ENCODE data around the gene FOSB.

The FOSB gene

DNA sequence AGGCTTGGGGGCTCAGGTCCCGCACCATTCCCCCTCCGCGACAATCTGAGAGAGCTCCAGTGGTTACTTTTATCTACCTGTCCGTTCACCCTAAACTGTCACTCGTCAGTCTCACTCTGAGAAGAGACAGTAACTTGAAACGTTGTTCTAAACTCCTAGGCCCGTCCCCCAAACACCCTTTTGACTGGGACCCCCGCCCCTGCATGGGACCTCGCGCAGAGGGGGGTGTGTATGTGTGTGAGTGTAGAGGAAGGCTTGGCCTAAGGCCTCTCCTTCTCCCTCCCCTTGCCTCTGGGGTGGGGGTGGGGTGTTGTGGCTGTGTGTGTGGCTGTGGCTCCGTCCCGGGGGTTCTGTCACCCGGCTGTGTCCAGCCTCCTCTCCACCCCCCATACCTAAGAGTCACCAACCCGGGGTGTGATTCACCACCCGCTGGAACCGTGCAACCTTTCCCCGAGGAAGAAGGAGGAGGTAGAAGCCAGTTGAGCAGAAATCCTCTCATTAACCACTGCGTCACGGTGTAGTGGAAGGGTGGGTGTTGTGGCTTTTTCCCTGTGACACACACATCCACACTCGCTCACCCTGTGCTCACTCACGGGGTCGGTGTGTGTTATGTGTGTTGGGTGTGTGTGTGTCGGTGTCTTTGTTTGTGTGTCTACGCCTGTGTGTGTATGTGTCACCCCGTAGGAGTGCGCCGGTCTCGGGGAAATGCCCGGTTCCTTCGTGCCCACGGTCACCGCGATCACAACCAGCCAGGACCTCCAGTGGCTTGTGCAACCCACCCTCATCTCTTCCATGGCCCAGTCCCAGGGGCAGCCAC is 2.4 kb downstream of the FOSB start:
- Mint-ChIP-seq H3K4me3 (peak overlapping the region; percentile 87), H3K9me3 (no peaks in the 10 kb centered on the region), H3K27me3 (peaks cover 4% of the 10 kb centered on the region), H3K36me3 (peaks cover 6% of the 10 kb centered on the region), H3K27ac (peak overlapping the region; percentile 92), H3K4me1 (peaks cover 67% of the 10 kb centered on the region)
- ATAC-seq = peak; percentile 5

DNA sequence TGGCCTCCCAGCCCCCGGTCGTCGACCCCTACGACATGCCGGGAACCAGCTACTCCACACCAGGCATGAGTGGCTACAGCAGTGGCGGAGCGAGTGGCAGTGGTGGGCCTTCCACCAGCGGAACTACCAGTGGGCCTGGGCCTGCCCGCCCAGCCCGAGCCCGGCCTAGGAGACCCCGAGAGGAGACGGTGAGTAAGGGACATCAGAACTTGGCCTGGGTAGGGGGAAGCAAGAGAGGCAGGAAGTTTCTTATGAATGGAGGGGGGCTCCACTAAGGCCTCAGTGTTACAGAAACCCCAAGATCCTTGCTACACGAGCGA is 2.9 kb downstream of the FOSB start:
- Mint-ChIP-seq H3K36me3 (peaks cover 6% of the 10 kb centered on the region), H3K9me3 (no peaks in the 10 kb centered on the region), H3K4me1 (peaks cover 69% of the 10 kb centered on the region), H3K27ac (peak overlapping the region; percentile 92), H3K4me3 (peak overlapping the region; percentile 87), H3K27me3 (no peaks in the 10 kb centered on the region)
- no peak for ATAC-seq

DNA sequence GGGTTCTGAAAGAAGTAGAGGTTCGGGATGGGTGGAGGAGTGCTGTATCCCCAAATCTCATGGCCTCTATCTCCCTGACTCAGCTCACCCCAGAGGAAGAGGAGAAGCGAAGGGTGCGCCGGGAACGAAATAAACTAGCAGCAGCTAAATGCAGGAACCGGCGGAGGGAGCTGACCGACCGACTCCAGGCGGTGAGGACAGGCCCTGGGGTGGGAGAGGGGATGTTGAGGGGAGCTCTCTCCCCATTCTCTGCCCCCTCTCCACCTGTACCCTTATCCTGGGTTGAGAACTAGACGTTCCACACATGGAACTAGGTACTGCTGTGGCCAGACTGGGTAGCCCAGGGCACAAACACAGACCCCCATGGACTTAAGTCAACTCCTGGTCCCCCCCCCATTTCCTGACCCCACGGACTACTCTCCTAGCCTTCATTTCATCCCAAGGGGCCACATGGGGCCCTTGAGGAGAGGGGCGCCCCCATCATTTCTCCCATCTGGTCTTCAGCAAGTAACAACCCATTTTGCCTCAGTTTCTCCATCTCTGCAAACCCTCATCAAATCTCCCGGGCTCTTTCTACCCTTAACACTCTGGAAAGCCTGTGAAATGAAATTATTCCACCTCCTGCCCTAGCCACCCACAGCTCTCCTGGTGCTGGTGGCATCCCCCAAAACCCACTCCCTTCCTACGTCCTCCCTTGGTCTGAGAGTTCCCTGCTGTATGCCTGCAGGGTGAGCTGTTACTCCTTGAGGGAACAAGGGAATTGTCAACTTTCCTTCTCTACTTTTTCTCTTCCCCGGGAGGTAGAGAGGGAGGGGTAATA is 3.5 kb downstream of the FOSB start:
- Mint-ChIP-seq H3K36me3 (peaks cover 6% of the 10 kb centered on the region), H3K9me3 (no peaks in the 10 kb centered on the region), H3K27me3 (no peaks in the 10 kb centered on the region), H3K4me3 (peak overlapping the region; percentile 13), H3K27ac (peak overlapping the region; percentile 92), H3K4me1 (peaks cover 71% of the 10 kb centered on the region)
- ATAC-seq = no peak

- Mint-ChIP-seq H3K9me3 (no peaks in the 10 kb centered on the region), H3K4me1 (peaks cover 74% of the 10 kb centered on the region), H3K36me3 (peaks cover 6% of the 10 kb centered on the region), H3K27me3 (no peaks in the 10 kb centered on the region), H3K27ac (peak overlapping the region; percentile 10), H3K4me3 (no peak overlapping the region)
- ATAC-seq = no peak
Measured at GRCh38 chr19:45471931-45472562, 4.3 kb downstream of the FOSB start.

- Mint-ChIP-seq H3K9me3 (no peaks in the 10 kb centered on the region), H3K27me3 (no peaks in the 10 kb centered on the region), H3K4me3 (no peak overlapping the region), H3K36me3 (peaks cover 6% of the 10 kb centered on the region), H3K4me1 (peaks cover 73% of the 10 kb centered on the region), H3K27ac (no peak overlapping the region)
- ATAC-seq = no peak
Measured at GRCh38 chr19:45472563-45473366, 5.0 kb downstream of the FOSB start.

- Mint-ChIP-seq H3K36me3 (peaks cover 6% of the 10 kb centered on the region), H3K4me3 (no peak overlapping the region), H3K27me3 (no peaks in the 10 kb centered on the region), H3K9me3 (no peaks in the 10 kb centered on the region), H3K27ac (no peak overlapping the region), H3K4me1 (peaks cover 73% of the 10 kb centered on the region)
- no peak for ATAC-seq
Measured at GRCh38 chr19:45473367-45473681, 5.5 kb downstream of the FOSB start.

DNA sequence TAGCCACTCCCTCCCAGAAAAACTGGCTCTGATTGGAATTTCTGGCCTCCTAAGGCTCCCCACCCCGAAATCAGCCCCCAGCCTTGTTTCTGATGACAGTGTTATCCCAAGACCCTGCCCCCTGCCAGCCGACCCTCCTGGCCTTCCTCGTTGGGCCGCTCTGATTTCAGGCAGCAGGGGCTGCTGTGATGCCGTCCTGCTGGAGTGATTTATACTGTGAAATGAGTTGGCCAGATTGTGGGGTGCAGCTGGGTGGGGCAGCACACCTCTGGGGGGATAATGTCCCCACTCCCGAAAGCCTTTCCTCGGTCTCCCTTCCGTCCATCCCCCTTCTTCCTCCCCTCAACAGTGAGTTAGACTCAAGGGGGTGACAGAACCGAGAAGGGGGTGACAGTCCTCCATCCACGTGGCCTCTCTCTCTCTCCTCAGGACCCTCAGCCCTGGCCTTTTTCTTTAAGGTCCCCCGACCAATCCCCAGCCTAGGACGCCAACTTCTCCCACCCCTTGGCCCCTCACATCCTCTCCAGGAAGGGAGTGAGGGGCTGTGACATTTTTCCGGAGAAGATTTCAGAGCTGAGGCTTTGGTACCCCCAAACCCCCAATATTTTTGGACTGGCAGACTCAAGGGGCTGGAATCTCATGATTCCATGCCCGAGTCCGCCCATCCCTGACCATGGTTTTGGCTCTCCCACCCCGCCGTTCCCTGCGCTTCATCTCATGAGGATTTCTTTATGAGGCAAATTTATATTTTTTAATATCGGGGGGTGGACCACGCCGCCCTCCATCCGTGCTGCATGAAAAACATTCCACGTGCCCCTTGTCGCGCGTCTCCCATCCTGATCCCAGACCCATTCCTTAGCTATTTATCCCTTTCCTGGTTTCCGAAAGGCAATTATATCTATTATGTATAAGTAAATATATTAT is 6.1 kb downstream of the FOSB start:
- no peak for ATAC-seq
- H3K27ac Mint-ChIP-seq = peak overlapping the region; percentile 17
- peaks cover 74% of the 10 kb centered on the region for H3K4me1 Mint-ChIP-seq
- peaks cover 6% of the 10 kb centered on the region for H3K36me3 Mint-ChIP-seq
- no peak overlapping the region for H3K4me3 Mint-ChIP-seq
- no peaks in the 10 kb centered on the region for H3K9me3 Mint-ChIP-seq
- H3K27me3 Mint-ChIP-seq = no peaks in the 10 kb centered on the region

DNA sequence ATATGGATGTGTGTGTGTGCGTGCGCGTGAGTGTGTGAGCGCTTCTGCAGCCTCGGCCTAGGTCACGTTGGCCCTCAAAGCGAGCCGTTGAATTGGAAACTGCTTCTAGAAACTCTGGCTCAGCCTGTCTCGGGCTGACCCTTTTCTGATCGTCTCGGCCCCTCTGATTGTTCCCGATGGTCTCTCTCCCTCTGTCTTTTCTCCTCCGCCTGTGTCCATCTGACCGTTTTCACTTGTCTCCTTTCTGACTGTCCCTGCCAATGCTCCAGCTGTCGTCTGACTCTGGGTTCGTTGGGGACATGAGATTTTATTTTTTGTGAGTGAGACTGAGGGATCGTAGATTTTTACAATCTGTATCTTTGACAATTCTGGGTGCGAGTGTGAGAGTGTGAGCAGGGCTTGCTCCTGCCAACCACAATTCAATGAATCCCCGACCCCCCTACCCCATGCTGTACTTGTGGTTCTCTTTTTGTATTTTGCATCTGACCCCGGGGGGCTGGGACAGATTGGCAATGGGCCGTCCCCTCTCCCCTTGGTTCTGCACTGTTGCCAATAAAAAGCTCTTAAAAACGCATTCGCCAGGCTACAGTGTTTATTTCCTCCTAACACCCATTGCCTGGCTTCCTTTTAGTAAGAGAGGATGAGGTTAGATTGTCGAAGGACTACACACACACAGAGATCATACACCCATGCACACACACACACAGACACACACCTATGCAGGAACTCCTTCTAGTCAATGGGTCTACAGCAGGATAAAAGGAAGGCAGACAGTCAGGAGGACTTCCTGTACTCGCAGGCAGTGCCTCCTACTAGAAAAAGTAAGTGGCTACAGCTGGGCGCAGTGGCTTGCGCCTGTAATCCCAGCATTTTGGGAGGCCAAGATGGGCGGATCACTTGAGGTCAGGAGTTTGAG is 7.1 kb downstream of the FOSB start:
- H3K27ac Mint-ChIP-seq = peak overlapping the region; percentile 17
- peaks cover 69% of the 10 kb centered on the region for H3K4me1 Mint-ChIP-seq
- no peaks in the 10 kb centered on the region for H3K27me3 Mint-ChIP-seq
- H3K36me3 Mint-ChIP-seq = peaks cover 6% of the 10 kb centered on the region
- no peaks in the 10 kb centered on the region for H3K9me3 Mint-ChIP-seq
- H3K4me3 Mint-ChIP-seq = no peak overlapping the region
- no peak for ATAC-seq

- no peaks in the 10 kb centered on the region for H3K9me3 Mint-ChIP-seq
- peaks cover 6% of the 10 kb centered on the region for H3K36me3 Mint-ChIP-seq
- H3K27me3 Mint-ChIP-seq = no peaks in the 10 kb centered on the region
- ATAC-seq = no peak
- H3K4me1 Mint-ChIP-seq = peaks cover 60% of the 10 kb centered on the region
- H3K27ac Mint-ChIP-seq = no peak overlapping the region
- no peak overlapping the region for H3K4me3 Mint-ChIP-seq
Measured at GRCh38 chr19:45475537-45476291, 7.9 kb downstream of the FOSB start.

DNA sequence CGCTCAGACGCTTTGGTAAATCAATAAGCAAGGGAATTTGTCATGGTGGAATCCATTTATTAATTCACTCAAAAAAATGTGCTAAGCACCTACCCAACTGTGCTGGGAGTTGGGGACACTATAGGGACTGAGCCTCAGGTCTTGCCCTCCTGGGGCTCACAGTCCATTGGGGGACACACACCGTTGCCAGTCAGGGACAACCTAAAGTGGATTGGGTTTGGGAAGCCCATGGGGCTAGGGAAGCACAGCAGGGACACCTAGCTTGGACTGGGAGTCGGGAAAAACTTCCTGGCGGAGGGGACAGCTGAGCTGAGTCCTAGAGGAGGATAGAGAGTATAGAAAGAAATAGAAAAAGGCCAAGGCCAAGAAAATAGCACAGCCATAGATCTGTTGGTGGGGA is 8.5 kb downstream of the FOSB start:
- H3K4me3 Mint-ChIP-seq = no peak overlapping the region
- H3K36me3 Mint-ChIP-seq = peaks cover 6% of the 10 kb centered on the region
- no peak for ATAC-seq
- H3K27me3 Mint-ChIP-seq = no peaks in the 10 kb centered on the region
- H3K4me1 Mint-ChIP-seq = peaks cover 54% of the 10 kb centered on the region
- no peaks in the 10 kb centered on the region for H3K9me3 Mint-ChIP-seq
- no peak overlapping the region for H3K27ac Mint-ChIP-seq

GRCh38 chr19:45477186-45477585 is 9.4 kb downstream of the FOSB start:
- peak overlapping the region; percentile 99 for H3K27ac Mint-ChIP-seq
- no peak overlapping the region for H3K4me3 Mint-ChIP-seq
- no peaks in the 10 kb centered on the region for H3K27me3 Mint-ChIP-seq
- H3K9me3 Mint-ChIP-seq = no peaks in the 10 kb centered on the region
- ATAC-seq = no peak
- peaks cover 45% of the 10 kb centered on the region for H3K4me1 Mint-ChIP-seq
- peaks cover 6% of the 10 kb centered on the region for H3K36me3 Mint-ChIP-seq

DNA sequence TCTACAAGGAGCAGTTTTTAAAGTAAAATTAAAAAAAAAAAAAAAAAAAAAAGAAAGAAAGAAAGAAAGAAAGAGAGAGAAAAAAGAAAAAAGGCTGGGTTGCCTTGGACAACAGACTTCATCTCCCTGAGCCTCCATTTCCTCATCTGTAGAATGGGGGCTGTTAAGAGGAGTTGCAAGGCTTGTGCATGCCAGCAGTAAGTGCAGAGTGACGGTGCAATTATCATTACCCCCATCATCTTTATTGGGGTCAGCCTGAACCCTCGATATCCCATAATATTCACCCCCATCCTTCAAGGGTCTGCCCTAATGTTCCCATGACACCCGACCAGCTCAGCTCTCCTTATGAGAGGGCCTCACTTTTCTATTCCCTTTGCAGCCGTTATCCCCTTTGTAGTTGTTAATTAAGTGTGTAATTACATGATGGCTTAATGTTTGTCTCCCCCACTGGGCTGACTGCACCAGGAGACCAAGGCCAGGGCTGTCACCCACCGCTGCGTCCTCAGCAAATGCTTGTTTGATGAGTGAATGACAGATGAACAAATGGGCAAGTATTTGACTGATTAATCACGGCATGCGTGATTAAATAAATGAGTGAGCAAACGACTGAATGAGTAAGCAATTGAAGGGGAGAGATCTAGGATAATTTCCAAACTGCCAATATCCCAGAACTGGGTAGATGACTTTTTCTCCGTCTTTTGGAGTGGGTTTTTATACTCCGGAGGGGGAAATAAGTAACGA is 10.1 kb downstream of the FOSB start:
- peaks cover 38% of the 10 kb centered on the region for H3K4me1 Mint-ChIP-seq
- peak overlapping the region; percentile 99 for H3K27ac Mint-ChIP-seq
- H3K9me3 Mint-ChIP-seq = no peaks in the 10 kb centered on the region
- no peaks in the 10 kb centered on the region for H3K27me3 Mint-ChIP-seq
- peak overlapping the region; percentile 82 for H3K4me3 Mint-ChIP-seq
- ATAC-seq = no peak
- peaks cover 2% of the 10 kb centered on the region for H3K36me3 Mint-ChIP-seq

Data from stimulated activated memory B cell treated with anti-CD40 and anti-IgM and Interleukin-4, amounts not matched to agents 10 μg/mL and 1 μg/mL and 100 μg/mL, for 72 hours (primary cell).